Uterus (tissue), 4 donors: Measurements from ENCODE around the gene SPINT1. TPM values are rescaled to one million over a fixed set of nuclear protein-coding genes. Genes with fewer than 3 reads are reported as not detected.

Source experiments
- DNase-seq, 2 donors: peaks; one replicate each; pipeline ENCODE4 v3.0.0-alpha.2; 2019 to 2020
- H3K27ac ChIP-seq, 2 donors: fragments of 200-600 bp; sonication (generic); 1 replicate in 1 of 2; 2 replicates in 1 of 2; pipeline ENCODE4 v1.5.1; 2016 to 2018
- H3K27me3 ChIP-seq, 2 donors: fragments of 200-600 bp; sonication (generic); one replicate each; pipeline ENCODE4 v1.5.1; 2018 to 2019; ENCODE audit warnings: control low read depth in 1 of 2
- H3K36me3 ChIP-seq, 2 donors: fragments of 200-600 bp; sonication (generic); one replicate each; pipeline ENCODE4 v1.5.1; 2019; ENCODE audit warnings: control low read depth in 1 of 2
- H3K4me1 ChIP-seq, 2 donors: fragments of 200-600 bp; sonication (generic); one replicate each; pipeline ENCODE4 v1.5.1; 2018 to 2019; ENCODE audit warnings: control low read depth in 1 of 2
- H3K4me3 ChIP-seq, 2 donors: fragments of 200-600 bp; sonication (generic); 1 replicate in 1 of 2; 2 replicates in 1 of 2; pipeline ENCODE4 v1.5.1; 2018 to 2019; ENCODE audit warnings: mild to moderate bottlenecking in 1 of 2
- H3K9me3 ChIP-seq, 2 donors: fragments of 200-600 bp; sonication (generic); one replicate each; pipeline ENCODE4 v1.5.1; 2019; ENCODE audit warnings: control low read depth in 1 of 2
- POLR2A ChIP-seq, 2 donors: fragments of 450-650 bp; IDR thresholded peaks; one replicate each; pipeline ENCODE4 v1.6.1; 2016; ENCODE audit warnings: antibody characterized with exemption in 2 of 2, mild to moderate bottlenecking in 1 of 2, moderate library complexity in 1 of 2
- intact Hi-C: fragments of 100-400 bp; cut with DNase I; formaldehyde crosslinking; loops from one replicate; pipeline ENCODE4 v1.15.1; 2023; ENCODE audit warnings: low total_unique reads
- total RNA-seq, 4 donors: library from RNA; depleted of rRNA in 3 of 4; stranded (reverse); fragments of >200 nt in 3 of 4; gene quantifications; one replicate each; pipeline versions ENCODE4 v1.1.0 to v1.2.4, GENCODE V29; 2014 to 2023
- TF ChIP-seq, protein P1 (sequence below), 4 experiments: fragments of 200-600 bp in 2 of 4; fragments of 450-650 bp in 2 of 4; sonication (generic) in 2 of 4; IDR thresholded peaks; one replicate each; pipeline ENCODE4 v1.5.1; 2016 to 2019; ENCODE audit warnings: antibody characterized with exemption in 4 of 4, mild to moderate bottlenecking in 2 of 4, moderate library complexity in 1 of 4
- donor health status: DM: yes; HTN: yes; CAD: no.

The SPINT1 gene
- total RNA-seq, 4 donors from 2014 or later, result 2.0 to 38.1 (median 2.3) TPM; not detected in 1

DNA sequence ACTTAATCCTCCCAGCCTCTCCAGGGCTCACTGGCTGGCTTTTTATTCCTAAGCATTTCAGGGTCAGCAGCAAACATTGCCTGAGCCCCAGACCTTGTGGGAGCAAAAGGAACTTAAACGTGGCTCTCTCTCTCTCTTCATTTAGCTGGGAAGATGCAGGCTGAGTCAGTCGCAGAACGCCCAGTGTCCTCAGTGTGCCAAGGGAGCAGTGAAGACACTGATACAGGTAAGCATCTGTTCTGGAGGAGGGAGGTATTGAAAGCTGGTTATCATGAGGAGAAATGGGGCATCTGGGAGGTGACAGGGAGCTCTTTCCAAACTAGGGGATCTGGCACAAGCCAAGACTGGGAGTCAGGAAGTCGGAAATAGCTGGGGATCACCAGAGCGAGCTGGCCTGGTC, 25.8 kb downstream of the SPINT1 start:
- Histone ChIP-seq H3K9me3 (no peaks in the 10 kb centered on the region), H3K4me1 (peaks cover 0 to 7% of the 10 kb centered on the region in 2 donors), H3K27ac (no peak overlapping the region), H3K27me3 (no peaks in the 10 kb centered on the region), H3K4me3 (no peak overlapping the region), H3K36me3 (no peaks in the 10 kb centered on the region)
- no peak for DNase-seq
- TF ChIP-seq, protein P1, sequence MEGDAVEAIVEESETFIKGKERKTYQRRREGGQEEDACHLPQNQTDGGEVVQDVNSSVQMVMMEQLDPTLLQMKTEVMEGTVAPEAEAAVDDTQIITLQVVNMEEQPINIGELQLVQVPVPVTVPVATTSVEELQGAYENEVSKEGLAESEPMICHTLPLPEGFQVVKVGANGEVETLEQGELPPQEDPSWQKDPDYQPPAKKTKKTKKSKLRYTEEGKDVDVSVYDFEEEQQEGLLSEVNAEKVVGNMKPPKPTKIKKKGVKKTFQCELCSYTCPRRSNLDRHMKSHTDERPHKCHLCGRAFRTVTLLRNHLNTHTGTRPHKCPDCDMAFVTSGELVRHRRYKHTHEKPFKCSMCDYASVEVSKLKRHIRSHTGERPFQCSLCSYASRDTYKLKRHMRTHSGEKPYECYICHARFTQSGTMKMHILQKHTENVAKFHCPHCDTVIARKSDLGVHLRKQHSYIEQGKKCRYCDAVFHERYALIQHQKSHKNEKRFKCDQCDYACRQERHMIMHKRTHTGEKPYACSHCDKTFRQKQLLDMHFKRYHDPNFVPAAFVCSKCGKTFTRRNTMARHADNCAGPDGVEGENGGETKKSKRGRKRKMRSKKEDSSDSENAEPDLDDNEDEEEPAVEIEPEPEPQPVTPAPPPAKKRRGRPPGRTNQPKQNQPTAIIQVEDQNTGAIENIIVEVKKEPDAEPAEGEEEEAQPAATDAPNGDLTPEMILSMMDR (IDR thresholded peaks at IDR 0.05), result no peak
- no peak for TF ChIP-seq POLR2A (IDR thresholded peaks at IDR 0.05)
- intact Hi-C loops, result no loop called here

DNA sequence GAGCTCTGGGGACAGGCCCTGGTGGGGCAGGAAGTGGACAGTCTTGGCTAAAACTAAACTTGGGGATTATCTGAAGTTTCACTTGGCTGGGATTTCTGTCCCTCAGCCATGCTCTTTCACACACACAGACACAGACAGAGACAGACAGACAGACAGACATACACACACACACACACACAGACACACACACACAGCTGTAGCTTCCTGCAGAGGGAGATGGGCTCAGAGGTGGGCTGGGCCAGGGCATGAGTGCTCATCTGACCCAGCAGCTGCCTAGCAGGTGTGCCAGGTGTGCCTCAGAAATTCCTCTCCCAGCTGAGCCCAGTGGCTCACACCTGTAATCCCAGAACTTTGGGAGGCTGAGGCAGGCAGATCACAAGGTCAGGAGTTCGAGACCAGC, 26.9 kb downstream of the SPINT1 start:
- intact Hi-C loops, result no loop called here
- no peak for DNase-seq
- TF ChIP-seq, protein P1 (IDR thresholded peaks at IDR 0.05), result no peak
- TF ChIP-seq POLR2A (IDR thresholded peaks at IDR 0.05), result no peak
- H3K4me1 ChIP-seq, result peaks cover 0 to 7% of the 10 kb centered on the region in 2 donors
- no peaks in the 10 kb centered on the region for H3K36me3 ChIP-seq
- no peaks in the 10 kb centered on the region for H3K9me3 ChIP-seq
- no peak overlapping the region for H3K27ac ChIP-seq
- H3K27me3 ChIP-seq, result no peaks in the 10 kb centered on the region
- H3K4me3 ChIP-seq, result no peak overlapping the region

DNA sequence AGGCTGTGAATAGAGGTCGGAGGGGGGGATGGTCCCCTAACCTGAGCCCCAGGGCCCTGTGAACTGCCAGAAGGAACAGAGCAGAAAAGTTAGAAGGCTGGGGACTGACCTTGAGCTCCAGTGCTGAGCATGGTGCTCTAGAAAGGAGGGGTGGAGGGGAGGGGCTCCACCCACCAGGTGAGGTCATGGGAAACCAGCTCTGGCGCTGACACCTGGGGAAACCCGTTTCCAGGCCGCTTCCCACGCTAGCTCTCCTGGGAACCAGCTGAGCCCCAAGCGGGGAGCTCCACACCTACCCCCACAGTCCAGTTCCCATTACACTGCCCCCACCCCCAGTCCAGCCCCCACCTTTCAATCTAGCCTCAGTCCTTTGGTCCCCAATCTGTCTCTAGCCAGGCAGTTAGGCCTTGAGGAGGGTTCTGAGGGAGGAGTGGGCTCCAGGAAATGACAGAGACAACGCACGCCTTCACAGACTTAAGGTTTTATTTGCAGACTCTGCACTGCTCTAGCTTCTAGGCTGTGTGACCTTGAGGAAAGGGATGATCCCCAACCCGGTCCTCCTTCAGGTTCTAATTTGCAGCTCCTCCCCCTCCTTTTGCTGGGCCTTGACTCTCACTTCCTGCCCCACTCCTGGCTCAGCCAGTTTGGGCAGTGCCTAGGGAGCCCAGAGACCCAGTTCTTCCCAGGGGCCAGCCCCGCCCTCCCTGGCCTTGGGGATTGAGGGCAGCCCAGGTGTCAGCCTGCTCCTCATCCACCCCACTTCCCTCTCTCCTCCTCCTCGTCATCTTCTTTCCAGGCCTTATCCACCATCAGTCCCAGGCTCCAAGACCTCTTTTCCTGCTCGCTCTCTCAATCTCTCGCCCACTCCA, 28.1 kb downstream of the SPINT1 start:
- intact Hi-C loops, result no loop called here
- H3K27ac ChIP-seq, result no peak overlapping the region
- H3K9me3 ChIP-seq, result no peaks in the 10 kb centered on the region
- H3K27me3 ChIP-seq, result no peaks in the 10 kb centered on the region
- no peak for DNase-seq
- peaks cover 0 to 7% of the 10 kb centered on the region in 2 donors for H3K4me1 ChIP-seq
- H3K36me3 ChIP-seq, result no peaks in the 10 kb centered on the region
- H3K4me3 ChIP-seq, result no peak overlapping the region
- TF ChIP-seq, protein P1 (IDR thresholded peaks at IDR 0.05), result no peak
- TF ChIP-seq POLR2A (IDR thresholded peaks at IDR 0.05), result no peak

- H3K36me3 ChIP-seq, result no peaks in the 10 kb centered on the region
- TF ChIP-seq, protein P1 (IDR thresholded peaks at IDR 0.05), result no peak
- no peak for TF ChIP-seq POLR2A (IDR thresholded peaks at IDR 0.05)
- H3K4me3 ChIP-seq, result no peak overlapping the region
- H3K9me3 ChIP-seq, result no peaks in the 10 kb centered on the region
- no peaks in the 10 kb centered on the region for H3K27me3 ChIP-seq
- intact Hi-C loops, result no loop called here
- peaks cover 0 to 7% of the 10 kb centered on the region in 2 donors for H3K4me1 ChIP-seq
- H3K27ac ChIP-seq, result no peak overlapping the region
- no peak for DNase-seq
Measured at GRCh38 chr15:40872791-40873693, 29.2 kb downstream of the SPINT1 start.
